Right atrium auricular region (tissue), 2 donors: Measurements from ENCODE around the gene WDR20. TPM values are rescaled to one million over a fixed set of nuclear protein-coding genes. Genes with fewer than 3 reads are reported as not detected.
"Not testable (repeated sequence)": the region's sequence is repeated elsewhere in the genome, so short reads cannot be mapped to it uniquely, and the experiment has no call there.

Source experiments
- DNase-seq: peaks from one replicate; pipeline ENCODE4 v3.0.0-alpha.2; 2019; ENCODE audit warnings: low spot score
- H3K27ac ChIP-seq, 2 donors: fragments of 200-600 bp; sonication (generic); 1 replicate in 1 of 2; 2 replicates in 1 of 2; pipeline ENCODE4 v1.5.1; 2016 to 2019
- H3K27me3 ChIP-seq, 2 donors: fragments of 200-600 bp; sonication (generic); one replicate each; pipeline versions ENCODE4 v1.5.1 to v1.6.0; 2017 to 2019
- H3K36me3 ChIP-seq: fragments of 200-600 bp; sonication (generic); one replicate; pipeline ENCODE4 v1.5.1; 2016
- H3K4me1 ChIP-seq, 2 donors: fragments of 200-600 bp; sonication (generic); one replicate each; pipeline versions ENCODE4 v1.5.1 to v1.6.0; 2017 to 2019
- H3K4me3 ChIP-seq, 2 donors: fragments of 200-600 bp; sonication (generic); 1 replicate in 1 of 2; 2 replicates in 1 of 2; pipeline ENCODE4 v1.5.1; 2017 to 2019; ENCODE audit warnings: mild to moderate bottlenecking in 1 of 2, moderate library complexity in 1 of 2
- H3K9me3 ChIP-seq, 2 donors: fragments of 200-600 bp; sonication (generic); one replicate each; pipeline ENCODE4 v1.5.1; 2019
- total RNA-seq, 2 donors: library from RNA; depleted of rRNA; stranded (reverse); fragments of >200 nt; gene quantifications; one replicate each; pipeline ENCODE4 v1.1.0, GENCODE V29; 2016
- TF ChIP-seq, protein P1 (sequence below), 2 donors: fragments of 200-600 bp; sonication (generic); IDR thresholded peaks; one replicate each; pipeline ENCODE4 v1.5.1; 2019; ENCODE audit warnings: antibody characterized with exemption in 2 of 2

Gene WDR20
- total RNA-seq, 2 donors from 2014 or later: 16.0 to 20.1 TPM

- Histone ChIP-seq H3K27ac (no peak overlapping the region), H3K36me3 (no peaks in the 10 kb centered on the region), H3K9me3 (no peaks in the 10 kb centered on the region), H3K4me3 (no peak overlapping the region), H3K27me3 (no peaks in the 10 kb centered on the region), H3K4me1 (no peaks in the 10 kb centered on the region)
- DNase-seq: no peak
- TF ChIP-seq, protein P1, sequence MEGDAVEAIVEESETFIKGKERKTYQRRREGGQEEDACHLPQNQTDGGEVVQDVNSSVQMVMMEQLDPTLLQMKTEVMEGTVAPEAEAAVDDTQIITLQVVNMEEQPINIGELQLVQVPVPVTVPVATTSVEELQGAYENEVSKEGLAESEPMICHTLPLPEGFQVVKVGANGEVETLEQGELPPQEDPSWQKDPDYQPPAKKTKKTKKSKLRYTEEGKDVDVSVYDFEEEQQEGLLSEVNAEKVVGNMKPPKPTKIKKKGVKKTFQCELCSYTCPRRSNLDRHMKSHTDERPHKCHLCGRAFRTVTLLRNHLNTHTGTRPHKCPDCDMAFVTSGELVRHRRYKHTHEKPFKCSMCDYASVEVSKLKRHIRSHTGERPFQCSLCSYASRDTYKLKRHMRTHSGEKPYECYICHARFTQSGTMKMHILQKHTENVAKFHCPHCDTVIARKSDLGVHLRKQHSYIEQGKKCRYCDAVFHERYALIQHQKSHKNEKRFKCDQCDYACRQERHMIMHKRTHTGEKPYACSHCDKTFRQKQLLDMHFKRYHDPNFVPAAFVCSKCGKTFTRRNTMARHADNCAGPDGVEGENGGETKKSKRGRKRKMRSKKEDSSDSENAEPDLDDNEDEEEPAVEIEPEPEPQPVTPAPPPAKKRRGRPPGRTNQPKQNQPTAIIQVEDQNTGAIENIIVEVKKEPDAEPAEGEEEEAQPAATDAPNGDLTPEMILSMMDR (IDR thresholded peaks at IDR 0.05): no peak
Observed at GRCh38 chr14:102125546-102125945, 14.2 kb upstream of the WDR20 start.

GRCh38 chr14:102126807-102127455 is 12.8 kb upstream of the WDR20 start:
- Histone ChIP-seq H3K36me3 (no peaks in the 10 kb centered on the region), H3K4me3 (no peak overlapping the region), H3K27me3 (no peaks in the 10 kb centered on the region), H3K4me1 (no peaks in the 10 kb centered on the region), H3K27ac (no peak overlapping the region), H3K9me3 (no peaks in the 10 kb centered on the region)
- DNase-seq: no peak
- TF ChIP-seq, protein P1 (IDR thresholded peaks at IDR 0.05): no peak

DNA sequence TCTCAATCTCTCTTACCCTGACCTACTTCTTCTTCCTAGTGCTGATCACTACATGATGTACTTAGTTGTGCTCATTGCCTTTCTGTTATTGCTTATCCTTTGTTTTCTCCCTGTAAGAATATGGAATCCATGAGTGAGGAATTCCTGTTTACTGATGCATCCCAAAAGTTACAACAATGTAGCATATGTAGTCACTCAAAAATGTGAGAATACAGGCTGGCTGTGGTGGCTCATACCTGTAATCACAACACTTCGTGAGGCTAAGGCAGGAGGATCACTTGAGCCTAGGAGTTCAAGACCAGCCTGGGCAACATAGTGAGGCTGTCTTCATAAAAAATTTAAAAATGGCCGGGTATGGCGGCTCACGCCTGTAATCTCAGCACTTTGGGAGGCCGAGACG is 8.0 kb upstream of the WDR20 start:
- Histone ChIP-seq H3K9me3 (no peaks in the 10 kb centered on the region), H3K27me3 (no peaks in the 10 kb centered on the region), H3K36me3 (no peaks in the 10 kb centered on the region), H3K27ac (no peak overlapping the region), H3K4me3 (no peak overlapping the region), H3K4me1 (no peaks in the 10 kb centered on the region)
- TF ChIP-seq, protein P1 (IDR thresholded peaks at IDR 0.05): no peak
- DNase-seq: no peak

DNA sequence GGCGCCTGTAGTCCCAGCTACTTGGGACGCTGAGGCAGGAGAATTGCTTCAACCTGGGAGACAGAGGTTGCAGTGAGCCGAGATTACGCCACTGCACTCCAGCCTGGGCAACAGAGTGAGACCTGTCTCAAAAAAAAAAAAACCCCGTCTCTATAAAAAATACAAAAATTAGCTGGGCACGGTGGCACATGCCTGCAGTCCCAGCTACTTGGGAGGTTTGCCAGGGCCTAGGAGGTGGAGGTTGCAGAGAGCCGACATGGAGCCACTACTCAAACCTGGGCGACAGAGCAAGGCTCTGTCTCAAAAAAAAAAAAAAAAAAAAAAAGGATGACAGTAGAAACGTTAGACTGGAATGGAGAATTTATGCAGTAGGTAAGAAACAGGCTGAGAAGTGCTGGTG is 5.7 kb upstream of the WDR20 start:
- H3K4me3 ChIP-seq, H3K36me3 ChIP-seq, H3K27ac ChIP-seq, DNase-seq, H3K4me1 ChIP-seq, H3K9me3 ChIP-seq, H3K27me3 ChIP-seq: not testable (repeated sequence)

DNA sequence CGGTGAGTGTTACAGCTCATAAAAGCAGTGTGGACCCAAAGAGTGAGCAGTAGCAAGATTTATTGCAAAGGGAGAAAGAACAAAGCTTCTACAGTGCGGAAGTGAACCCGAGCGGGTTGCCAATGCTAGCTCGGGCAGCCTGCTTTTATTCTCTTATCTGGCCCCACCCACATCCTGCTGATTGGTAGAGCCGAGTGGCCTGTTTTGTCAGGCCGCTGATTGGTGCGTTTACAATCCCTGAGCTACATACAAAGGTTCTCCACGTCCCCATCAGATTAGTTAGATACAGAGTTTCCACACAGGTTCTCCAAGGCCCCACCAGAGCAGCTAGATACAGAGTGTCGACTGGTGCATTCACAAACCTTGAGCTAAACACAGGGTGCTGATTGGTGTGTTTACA is 5.0 kb upstream of the WDR20 start:
- H3K27me3 ChIP-seq, H3K27ac ChIP-seq, H3K4me3 ChIP-seq, H3K4me1 ChIP-seq, H3K9me3 ChIP-seq, H3K36me3 ChIP-seq, DNase-seq: not testable (repeated sequence)

DNA sequence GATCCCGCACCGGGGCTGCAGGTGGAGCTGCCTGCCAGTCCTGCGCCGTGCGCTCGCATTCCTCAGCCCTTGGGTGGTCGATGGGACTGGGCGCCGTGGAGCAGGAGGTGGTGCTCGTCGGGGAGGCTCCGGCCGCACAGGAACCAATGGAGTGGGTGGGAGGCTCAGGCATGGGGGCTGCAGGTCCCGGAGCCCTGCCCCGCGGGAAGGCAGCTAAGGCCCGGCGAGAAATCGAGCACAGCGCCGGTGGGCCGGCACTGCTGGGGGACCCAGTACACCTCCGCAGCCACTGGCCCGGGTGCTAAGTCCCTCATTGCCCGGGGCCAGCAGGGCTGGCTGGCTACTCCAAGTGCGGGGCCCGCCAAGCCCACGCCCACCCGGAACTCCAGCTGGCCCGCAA is 4.2 kb upstream of the WDR20 start:
- H3K4me3 ChIP-seq, H3K9me3 ChIP-seq, H3K36me3 ChIP-seq, DNase-seq, H3K4me1 ChIP-seq, H3K27me3 ChIP-seq, H3K27ac ChIP-seq: not testable (repeated sequence)

GRCh38 chr14:102138535-102138934 is 1.2 kb upstream of the WDR20 start:
- no peaks in the 10 kb centered on the region for H3K36me3 ChIP-seq
- peak overlapping the region; percentile 80 to 91 for H3K4me3 ChIP-seq
- no peaks in the 10 kb centered on the region for H3K9me3 ChIP-seq
- DNase-seq: no peak
- no peaks in the 10 kb centered on the region for H3K27me3 ChIP-seq
- peaks cover 0 to 23% of the 10 kb centered on the region in 2 donors for H3K4me1 ChIP-seq
- TF ChIP-seq, protein P1 (IDR thresholded peaks at IDR 0.05): no peak
- peak overlapping the region in 1 of 2 donors; percentile 88 for H3K27ac ChIP-seq
